Mesenchymal stem cell (in vitro differentiated cells and primary cell): ENCODE data around the gene PNPLA4.
A peak's percentile ranks its signal among the peaks of the same experiment; 100 is the strongest.

Experiments
- DNase-seq: peaks from one replicate; pipeline ENCODE4 v3.0.0-alpha.2; 2013
- H2AFZ ChIP-seq: one replicate; pipeline ENCODE4 v1.6.1; 2013; ENCODE audit warnings: low read depth, mild to moderate bottlenecking, control low read depth, inconsistent platforms, low read length, moderate library complexity
- H2AK5ac ChIP-seq: 2 replicates; pipeline ENCODE4 v1.6.1; 2013; ENCODE audit warnings: low read length, moderate library complexity, mild to moderate bottlenecking, inconsistent platforms; ENCODE audit not compliant: severe bottlenecking
- H2BK120ac ChIP-seq: one replicate; pipeline ENCODE4 v1.6.1; 2013; ENCODE audit warnings: low read depth, mild to moderate bottlenecking, inconsistent platforms, low read length, moderate library complexity
- H2BK12ac ChIP-seq, 2 experiments: one replicate each; pipeline ENCODE4 v1.6.1; 2013; ENCODE audit warnings: inconsistent platforms in 2 of 2, low read length in 2 of 2, mild to moderate bottlenecking in 2 of 2, moderate library complexity in 2 of 2, control low read depth in 1 of 2
- H2BK15ac ChIP-seq: one replicate; pipeline ENCODE4 v1.6.1; 2013; ENCODE audit warnings: mild to moderate bottlenecking, low read depth, inconsistent platforms; ENCODE audit not compliant: poor library complexity, severe bottlenecking
- H2BK5ac ChIP-seq: 2 replicates; pipeline ENCODE4 v1.6.1; 2013; ENCODE audit warnings: low read depth, mild to moderate bottlenecking, low read length, control low read depth, inconsistent platforms; ENCODE audit not compliant: poor library complexity, severe bottlenecking
- H3K14ac ChIP-seq, 2 experiments: one replicate each; pipeline ENCODE4 v1.6.1; 2013; ENCODE audit warnings: inconsistent platforms in 2 of 2, low read length in 2 of 2, control low read depth in 1 of 2, mild to moderate bottlenecking in 1 of 2, moderate library complexity in 1 of 2
- H3K18ac ChIP-seq, 2 experiments: one replicate each; pipeline ENCODE4 v1.6.1; 2013; ENCODE audit warnings: inconsistent platforms in 2 of 2, low read length in 2 of 2, control low read depth in 1 of 2, low read depth in 1 of 2, mild to moderate bottlenecking in 1 of 2
- H3K23ac ChIP-seq, 2 experiments: one replicate each; pipeline ENCODE4 v1.6.1; 2013; ENCODE audit warnings: inconsistent platforms in 2 of 2, low read length in 2 of 2, mild to moderate bottlenecking in 2 of 2, moderate library complexity in 2 of 2, control low read depth in 1 of 2
- H3K27ac ChIP-seq: 2 replicates; pipeline ENCODE4 v1.5.1; 2013; ENCODE audit warnings: mild to moderate bottlenecking, moderate library complexity, low read length, control low read depth, inconsistent platforms; ENCODE audit not compliant: poor library complexity, severe bottlenecking
- H3K27me3 ChIP-seq, 2 experiments: 2 replicates each; pipeline versions ENCODE4 v1.6.1 to v1.7.0; 2013; ENCODE audit warnings: low read length in 2 of 2, mild to moderate bottlenecking in 2 of 2, moderate library complexity in 2 of 2, control low read depth in 1 of 2, inconsistent platforms in 1 of 2; ENCODE audit not compliant: control insufficient read depth in 1 of 2, insufficient read depth in 1 of 2
- H3K36me3 ChIP-seq, 2 experiments: 2 replicates each; pipeline versions ENCODE4 v1.6.1 to v1.7.0; 2013; ENCODE audit warnings: low read length in 2 of 2, control low read depth in 1 of 2, inconsistent platforms in 1 of 2, low read depth in 1 of 2, mild to moderate bottlenecking in 1 of 2; ENCODE audit not compliant: insufficient read depth in 2 of 2, control insufficient read depth in 1 of 2
- H3K4ac ChIP-seq, 2 experiments: one replicate each; pipeline ENCODE4 v1.6.1; 2013; ENCODE audit warnings: inconsistent platforms in 2 of 2, low read length in 2 of 2, mild to moderate bottlenecking in 2 of 2, moderate library complexity in 2 of 2, control low read depth in 1 of 2, low read depth in 1 of 2
- H3K4me1 ChIP-seq: 2 replicates; pipeline ENCODE4 v1.6.1; 2013; ENCODE audit warnings: low read depth, low read length, control low read depth; ENCODE audit not compliant: control insufficient read depth, insufficient read depth
- H3K4me2 ChIP-seq: 2 replicates; pipeline ENCODE4 v1.6.1; 2013; ENCODE audit warnings: low read length, mild to moderate bottlenecking, inconsistent platforms; ENCODE audit not compliant: poor library complexity, severe bottlenecking
- H3K4me3 ChIP-seq, 2 experiments: 2 replicates each; pipeline versions ENCODE4 v1.5.1 to v1.7.0; 2013; ENCODE audit warnings: low read length in 2 of 2, mild to moderate bottlenecking in 2 of 2, control low read depth in 1 of 2, low read depth in 1 of 2; ENCODE audit not compliant: insufficient read depth in 1 of 2
- H3K79me1 ChIP-seq: replicated peaks from 2 replicates; pipeline ENCODE4 v1.6.1; 2013; ENCODE audit warnings: mild to moderate bottlenecking, control low read depth, low read length, inconsistent platforms; ENCODE audit not compliant: poor library complexity, severe bottlenecking
- H3K9ac ChIP-seq: 2 replicates; pipeline ENCODE4 v1.7.0; 2013; ENCODE audit warnings: mild to moderate bottlenecking, low read length, moderate library complexity
- H3K9me3 ChIP-seq: 2 replicates; pipeline ENCODE4 v1.7.0; 2013; ENCODE audit warnings: mild to moderate bottlenecking, low read length; ENCODE audit not compliant: control insufficient read depth
- H4K8ac ChIP-seq: one replicate; pipeline ENCODE4 v1.6.1; 2013; ENCODE audit warnings: inconsistent platforms, mild to moderate bottlenecking, low read length, moderate library complexity
- H4K91ac ChIP-seq: one replicate; pipeline ENCODE4 v1.6.1; 2013; ENCODE audit warnings: mild to moderate bottlenecking, low read length, inconsistent platforms
- WGBS: methylation state at CpG from one replicate; pipeline ENCODE4 v1.1.7; 2013; ENCODE audit warnings: mixed read lengths; 5-methylcytosine and 5-hydroxymethylcytosine counted together

Gene PNPLA4

DNA sequence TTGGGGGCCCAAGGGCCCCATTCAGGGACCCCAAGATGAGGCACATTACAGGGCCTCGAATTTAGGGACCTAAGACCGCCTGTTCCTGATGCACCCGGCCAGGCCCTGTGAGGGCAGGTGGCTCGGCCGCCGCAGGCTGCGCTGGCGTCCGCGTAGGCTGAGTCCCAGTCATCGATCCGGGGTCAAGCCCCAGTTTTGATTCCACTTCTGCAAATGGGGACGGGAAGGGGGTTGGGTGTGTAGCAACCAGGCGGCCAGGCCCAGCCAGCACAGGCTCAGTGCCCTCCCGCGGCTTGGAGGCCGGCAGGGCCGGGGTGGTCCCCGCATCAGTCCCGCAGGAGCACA is 327 bp downstream of the PNPLA4 start:
- H2BK5ac ChIP-seq, result no peak overlapping the region
- peak overlapping the region; percentile 80 to 89 for H3K4ac ChIP-seq
- no peak overlapping the region for H3K23ac ChIP-seq
- H3K79me1 ChIP-seq, result peaks cover 6% of the 10 kb centered on the region
- H2BK120ac ChIP-seq, result no peak overlapping the region
- H2BK12ac ChIP-seq, result no peak overlapping the region
- peak overlapping the region; percentile 59 to 94 for H3K18ac ChIP-seq
- H3K36me3 ChIP-seq, result peaks cover 3 to 16% of the 10 kb centered on the region in 2 experiments
- peak overlapping the region; percentile 68 to 90 for H3K4me3 ChIP-seq
- no peak for DNase-seq
- H3K27ac ChIP-seq, result no peak overlapping the region
- peak overlapping the region; percentile 82 for H2AFZ ChIP-seq
- H4K8ac ChIP-seq, result peak overlapping the region; percentile 87
- H2AK5ac ChIP-seq, result no peak overlapping the region
- H2BK15ac ChIP-seq, result no peak overlapping the region
- H3K9me3 ChIP-seq, result no peaks in the 10 kb centered on the region
- 7% methylated on average over 16 of the region's 20 CpGs for WGBS
- H3K9ac ChIP-seq, result peak overlapping the region; percentile 88
- H4K91ac ChIP-seq, result peak overlapping the region; percentile 89
- peak overlapping the region; percentile 71 for H3K4me2 ChIP-seq
- peak overlapping the region in 1 of 2 experiments; percentile 48 for H3K14ac ChIP-seq
- H3K4me1 ChIP-seq, result peaks cover 2% of the 10 kb centered on the region
- H3K27me3 ChIP-seq, result no peaks in the 10 kb centered on the region

DNA sequence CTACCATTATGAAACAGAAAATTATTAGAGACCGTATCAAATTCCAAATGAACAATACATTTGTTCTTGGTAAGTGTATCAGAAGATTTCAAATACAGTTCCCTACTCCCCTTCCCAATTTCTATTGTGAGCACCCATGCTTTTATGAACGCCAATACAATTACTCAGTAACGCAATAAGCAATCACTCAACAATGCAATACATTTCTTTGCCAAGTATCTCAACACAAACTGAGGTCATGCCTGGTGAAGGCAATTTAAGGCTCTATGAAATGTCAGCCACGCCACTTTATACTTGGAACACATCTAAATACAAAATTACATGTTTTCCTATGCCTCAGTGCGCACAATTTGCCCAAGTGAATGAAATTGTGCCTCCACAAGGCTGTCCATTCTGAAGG is 712 bp downstream of the PNPLA4 start:
- WGBS, result 98% methylated on average over 5 of the region's 5 CpGs

DNA sequence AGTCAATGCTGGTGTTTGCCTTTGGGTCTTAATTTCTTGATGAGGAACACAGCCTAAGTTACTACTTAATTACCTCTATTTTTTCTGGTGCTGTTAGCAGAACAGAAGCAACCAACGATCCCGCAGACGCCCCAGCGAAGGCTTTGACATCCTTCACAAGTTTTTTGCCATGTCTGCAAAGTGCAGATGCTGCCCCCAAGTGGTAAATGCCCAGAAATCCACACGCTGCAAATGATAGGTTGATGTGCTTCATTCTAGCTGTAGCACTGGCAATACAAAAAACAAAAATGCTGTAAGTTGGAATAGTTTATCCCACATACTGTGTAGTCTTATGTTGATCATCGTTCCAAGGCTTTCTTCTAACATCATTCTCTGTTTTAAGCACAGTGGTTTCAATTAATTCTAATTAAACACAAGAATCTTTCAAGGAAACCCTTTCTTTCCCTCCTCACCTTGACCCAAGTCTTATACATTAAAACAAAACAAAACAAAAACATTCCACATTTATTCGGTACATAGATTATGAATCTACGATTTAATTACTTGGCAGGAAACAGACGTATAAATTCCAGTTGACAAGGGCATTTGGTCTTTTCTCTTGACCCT is 1.2 kb downstream of the PNPLA4 start:
- peaks cover 2% of the 10 kb centered on the region for H3K4me1 ChIP-seq
- H3K18ac ChIP-seq, result no peak overlapping the region
- no peak overlapping the region for H2BK15ac ChIP-seq
- H3K27ac ChIP-seq, result no peak overlapping the region
- no peaks in the 10 kb centered on the region for H3K27me3 ChIP-seq
- H3K4me2 ChIP-seq, result no peak overlapping the region
- no peak overlapping the region for H3K4ac ChIP-seq
- H2BK120ac ChIP-seq, result no peak overlapping the region
- H2AFZ ChIP-seq, result no peak overlapping the region
- no peak overlapping the region for H4K91ac ChIP-seq
- peak overlapping the region; percentile 88 for H3K9ac ChIP-seq
- H3K9me3 ChIP-seq, result no peaks in the 10 kb centered on the region
- H3K14ac ChIP-seq, result no peak overlapping the region
- peaks cover 6% of the 10 kb centered on the region for H3K79me1 ChIP-seq
- peaks cover 3 to 25% of the 10 kb centered on the region in 2 experiments for H3K36me3 ChIP-seq
- WGBS, result 39% methylated on average over 8 of the region's 9 CpGs
- no peak overlapping the region for H2BK5ac ChIP-seq
- DNase-seq, result peak; percentile 72
- H4K8ac ChIP-seq, result no peak overlapping the region
- no peak overlapping the region for H2AK5ac ChIP-seq
- no peak overlapping the region for H3K23ac ChIP-seq
- H2BK12ac ChIP-seq, result no peak overlapping the region
- peak overlapping the region in 1 of 2 experiments; percentile 90 for H3K4me3 ChIP-seq

More for the DNA sequence above, 712 bp downstream of the PNPLA4 start:
- peak overlapping the region; percentile 68 to 90 for H3K4me3 ChIP-seq
- no peak overlapping the region for H3K23ac ChIP-seq
- H2AFZ ChIP-seq, result peak overlapping the region; percentile 82
- no peak overlapping the region for H3K14ac ChIP-seq
- no peak overlapping the region for H2BK12ac ChIP-seq
- H3K27me3 ChIP-seq, result no peaks in the 10 kb centered on the region
- H3K27ac ChIP-seq, result no peak overlapping the region
- H3K4me1 ChIP-seq, result peaks cover 2% of the 10 kb centered on the region
- peak overlapping the region; percentile 71 for H3K4me2 ChIP-seq
- H3K79me1 ChIP-seq, result peaks cover 6% of the 10 kb centered on the region
- no peak overlapping the region for H2BK5ac ChIP-seq
- peak overlapping the region; percentile 88 for H3K9ac ChIP-seq
- peak overlapping the region in 1 of 2 experiments; percentile 94 for H3K18ac ChIP-seq
- no peaks in the 10 kb centered on the region for H3K9me3 ChIP-seq
- H4K91ac ChIP-seq, result no peak overlapping the region
- H4K8ac ChIP-seq, result peak overlapping the region; percentile 87
- peaks cover 3 to 20% of the 10 kb centered on the region in 2 experiments for H3K36me3 ChIP-seq
- H2BK120ac ChIP-seq, result no peak overlapping the region
- no peak overlapping the region for H2AK5ac ChIP-seq
- no peak for DNase-seq
- peak overlapping the region in 1 of 2 experiments; percentile 89 for H3K4ac ChIP-seq
- no peak overlapping the region for H2BK15ac ChIP-seq

DNA sequence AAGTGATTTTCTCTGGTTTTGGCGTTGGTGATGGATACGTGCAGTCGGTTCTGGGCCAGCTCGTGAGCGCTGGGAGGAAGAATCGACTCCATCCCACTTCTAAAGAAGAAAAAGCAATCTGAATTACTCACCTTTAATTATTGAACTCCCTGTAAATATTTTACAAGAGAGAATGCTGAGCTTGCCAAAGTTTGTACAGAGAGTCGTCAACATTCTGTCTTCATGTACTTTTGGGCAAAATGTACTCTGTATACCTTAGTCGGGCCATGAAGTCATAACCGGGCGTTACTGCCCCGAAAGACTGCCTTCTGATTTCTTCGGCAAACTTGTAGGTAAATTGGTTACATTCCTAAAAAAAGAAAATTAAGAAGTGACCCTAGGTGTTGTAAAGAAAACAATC is 5.5 kb downstream of the PNPLA4 start:
- no peak overlapping the region for H2BK15ac ChIP-seq
- no peak overlapping the region for H3K4ac ChIP-seq
- no peak overlapping the region for H3K4me2 ChIP-seq
- H3K18ac ChIP-seq, result no peak overlapping the region
- no peaks in the 10 kb centered on the region for H3K27me3 ChIP-seq
- no peak overlapping the region for H2BK12ac ChIP-seq
- H2AFZ ChIP-seq, result no peak overlapping the region
- peaks cover 1% of the 10 kb centered on the region for H3K79me1 ChIP-seq
- no peak overlapping the region for H4K91ac ChIP-seq
- no peak overlapping the region for H3K23ac ChIP-seq
- WGBS, result 100% methylated on average over 2 of the region's 12 CpGs
- DNase-seq, result no peak
- H3K9me3 ChIP-seq, result no peaks in the 10 kb centered on the region
- H4K8ac ChIP-seq, result no peak overlapping the region
- peaks cover 3 to 61% of the 10 kb centered on the region in 2 experiments for H3K36me3 ChIP-seq
- no peak overlapping the region for H2BK120ac ChIP-seq
- no peak overlapping the region for H3K4me3 ChIP-seq
- no peak overlapping the region for H3K14ac ChIP-seq
- H2AK5ac ChIP-seq, result no peak overlapping the region
- H3K27ac ChIP-seq, result no peak overlapping the region
- H3K4me1 ChIP-seq, result peaks cover under 1% of the 10 kb centered on the region
- no peak overlapping the region for H2BK5ac ChIP-seq
- H3K9ac ChIP-seq, result no peak overlapping the region
